HepG2 (cell line): ENCODE data around the gene ZNF3. TPM values are rescaled to one million over a fixed set of nuclear protein-coding genes. Genes with fewer than 3 reads are reported as not detected.

Experiments
- HDAC6 ChIP-seq: fragments of 200-600 bp; sonication (generic); IDR thresholded peaks from 2 replicates; pipeline ENCODE4 v1.7.0; 2017; ENCODE audit warnings: mild to moderate bottlenecking, antibody characterized with exemption, low read length, low read depth
- JUN ChIP-seq: sonication (generic); formaldehyde crosslinking; IDR thresholded peaks from 2 replicates; pipeline ENCODE4 v1.4.0; 2020; ENCODE audit warnings: mild to moderate bottlenecking, missing genetic modification reagents
- MTA1 ChIP-seq: sonication (generic); formaldehyde crosslinking; IDR thresholded peaks from 2 replicates; pipeline ENCODE4 v1.4.0; 2020; ENCODE audit warnings: missing genetic modification reagents, mild to moderate bottlenecking, borderline replicate concordance
- POLR2A ChIP-seq, 2 experiments: IDR thresholded peaks; 2 replicates each; pipeline ENCODE4 v1.6.1; 2011; ENCODE audit warnings: low read depth in 2 of 2, low read length in 2 of 2, mild to moderate bottlenecking in 1 of 2, moderate library complexity in 1 of 2; ENCODE audit not compliant: insufficient read depth in 1 of 2
- RFXAP ChIP-seq: sonication (generic); formaldehyde crosslinking; IDR thresholded peaks from 2 replicates; pipeline ENCODE4 v1.4.0; 2020; ENCODE audit warnings: missing genetic modification reagents, borderline replicate concordance
- SOX6 ChIP-seq, 2 experiments: fragments of 450-650 bp in 1 of 2; sonication (generic) in 1 of 2; formaldehyde crosslinking in 1 of 2; IDR thresholded peaks; 2 replicates each; pipeline versions ENCODE4 v1.4.0 to v1.6.1; 2017 to 2020; ENCODE audit warnings: antibody characterized with exemption in 1 of 2, mild to moderate bottlenecking in 1 of 2, missing genetic modification reagents in 1 of 2
- SP140L ChIP-seq: sonication (generic); formaldehyde crosslinking; IDR thresholded peaks from 2 replicates; pipeline ENCODE4 v1.4.0; 2020; ENCODE audit warnings: missing genetic modification reagents, borderline replicate concordance
- ZNF160 ChIP-seq: sonication (generic); formaldehyde crosslinking; IDR thresholded peaks from 2 replicates; pipeline ENCODE4 v1.8.0; 2022; ENCODE audit warnings: mild to moderate bottlenecking, inconsistent platforms, missing genetic modification reagents
- ZNF546 ChIP-seq: sonication (generic); formaldehyde crosslinking; conservative IDR thresholded peaks from 2 replicates; pipeline ENCODE4 v1.8.1; 2023; ENCODE audit warnings: mild to moderate bottlenecking, missing genetic modification reagents
- ZNF607 ChIP-seq: sonication (generic); formaldehyde crosslinking; IDR thresholded peaks from 2 replicates; pipeline ENCODE4 v1.5.1; 2020; ENCODE audit warnings: missing genetic modification reagents, mild to moderate bottlenecking, borderline replicate concordance
- ZNF777 ChIP-seq: sonication (generic); formaldehyde crosslinking; IDR thresholded peaks from 2 replicates; pipeline ENCODE4 v1.4.0; 2020; ENCODE audit warnings: missing genetic modification reagents
- ZNF841 ChIP-seq: sonication (generic); formaldehyde crosslinking; IDR thresholded peaks from 2 replicates; pipeline ENCODE4 v1.8.1; 2023; ENCODE audit warnings: missing genetic modification reagents, borderline replicate concordance
- polyA plus RNA-seq, 8 experiments: library from polyadenylated mRNA; depleted of rRNA in 3 of 8; stranded (reverse) in 7 of 8; unstranded in 1 of 8; fragments of >200 nt; fragmentation: Illumina TruSeq in 4 of 8; extraction: Trizol in 4 of 8; gene quantifications; 2 replicates each; pipeline versions ENCODE4 v1.2.1 to v1.2.3, GENCODE V29; 2011 to 2016; ENCODE audit warnings: low read depth in 4 of 8, missing spikeins in 1 of 8, mixed read lengths in 1 of 8; ENCODE audit not compliant: insufficient read depth in 1 of 8
- total RNA-seq, 5 experiments: library from RNA; depleted of rRNA; stranded (reverse); fragments of >200 nt; fragmentation: Illumina TruSeq; extraction: Trizol; gene quantifications; 2 replicates each; pipeline ENCODE4 v1.2.3, GENCODE V29; 2016; ENCODE audit warnings: low read depth in 1 of 5
- TF ChIP-seq, protein P1 (sequence below): fragments of 450-650 bp; IDR thresholded peaks from 2 replicates; pipeline ENCODE4 v1.6.1; 2017; ENCODE audit warnings: mild to moderate bottlenecking
- TF ChIP-seq, protein P2 (sequence below): sonication (generic); formaldehyde crosslinking; IDR thresholded peaks from 2 replicates; pipeline ENCODE4 v1.4.0; 2020; ENCODE audit warnings: mild to moderate bottlenecking, missing genetic modification reagents
- TF ChIP-seq, protein P3 (sequence below): sonication (generic); formaldehyde crosslinking; IDR thresholded peaks from 2 replicates; pipeline ENCODE4 v1.4.0; 2020; ENCODE audit warnings: missing genetic modification reagents, borderline replicate concordance
- TF ChIP-seq, protein P4 (sequence below): sonication (generic); formaldehyde crosslinking; IDR thresholded peaks from 2 replicates; pipeline ENCODE4 v1.8.0; 2023; ENCODE audit warnings: mild to moderate bottlenecking, missing genetic modification reagents
- TF ChIP-seq, protein P5 (sequence below): sonication (generic); formaldehyde crosslinking; IDR thresholded peaks from 2 replicates; pipeline ENCODE4 v1.4.0; 2020; ENCODE audit warnings: low read depth, missing genetic modification reagents
- TF ChIP-seq, protein P6 (sequence below): sonication (generic); formaldehyde crosslinking; IDR thresholded peaks from 2 replicates; pipeline ENCODE4 v1.5.0; 2020; ENCODE audit warnings: mild to moderate bottlenecking, missing genetic modification reagents

The ZNF3 gene
- total and polyA plus RNA-seq, 2 of the 13 experiments (the other 11 are each of a cell fraction or from before 2014, with no cell fraction given): 33.7 to 56.9 TPM

DNA sequence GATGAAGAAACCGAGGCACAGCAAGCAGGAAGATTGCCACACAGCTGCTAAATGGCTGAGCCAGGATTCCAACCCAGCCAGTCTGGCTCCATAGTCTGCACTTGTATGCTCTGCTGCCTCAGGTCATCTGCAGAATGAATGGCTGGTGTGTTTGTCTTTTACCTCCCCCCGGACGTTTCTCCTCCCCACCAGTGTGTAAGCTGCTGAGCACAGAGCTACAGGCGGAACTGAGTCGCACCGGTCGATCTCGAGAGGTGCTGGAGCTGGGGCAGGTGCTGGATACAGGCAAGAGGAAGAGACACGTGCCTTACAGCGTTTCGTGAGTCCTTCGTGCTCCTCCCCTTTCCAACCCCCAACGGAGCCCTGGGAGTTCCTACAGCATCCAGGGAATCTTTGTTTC lies 40.5 kb upstream of the ZNF3 start (continued):
- TF ChIP-seq, protein P1, sequence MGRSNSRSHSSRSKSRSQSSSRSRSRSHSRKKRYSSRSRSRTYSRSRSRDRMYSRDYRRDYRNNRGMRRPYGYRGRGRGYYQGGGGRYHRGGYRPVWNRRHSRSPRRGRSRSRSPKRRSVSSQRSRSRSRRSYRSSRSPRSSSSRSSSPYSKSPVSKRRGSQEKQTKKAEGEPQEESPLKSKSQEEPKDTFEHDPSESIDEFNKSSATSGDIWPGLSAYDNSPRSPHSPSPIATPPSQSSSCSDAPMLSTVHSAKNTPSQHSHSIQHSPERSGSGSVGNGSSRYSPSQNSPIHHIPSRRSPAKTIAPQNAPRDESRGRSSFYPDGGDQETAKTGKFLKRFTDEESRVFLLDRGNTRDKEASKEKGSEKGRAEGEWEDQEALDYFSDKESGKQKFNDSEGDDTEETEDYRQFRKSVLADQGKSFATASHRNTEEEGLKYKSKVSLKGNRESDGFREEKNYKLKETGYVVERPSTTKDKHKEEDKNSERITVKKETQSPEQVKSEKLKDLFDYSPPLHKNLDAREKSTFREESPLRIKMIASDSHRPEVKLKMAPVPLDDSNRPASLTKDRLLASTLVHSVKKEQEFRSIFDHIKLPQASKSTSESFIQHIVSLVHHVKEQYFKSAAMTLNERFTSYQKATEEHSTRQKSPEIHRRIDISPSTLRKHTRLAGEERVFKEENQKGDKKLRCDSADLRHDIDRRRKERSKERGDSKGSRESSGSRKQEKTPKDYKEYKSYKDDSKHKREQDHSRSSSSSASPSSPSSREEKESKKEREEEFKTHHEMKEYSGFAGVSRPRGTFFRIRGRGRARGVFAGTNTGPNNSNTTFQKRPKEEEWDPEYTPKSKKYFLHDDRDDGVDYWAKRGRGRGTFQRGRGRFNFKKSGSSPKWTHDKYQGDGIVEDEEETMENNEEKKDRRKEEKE: no peak
- no peak for TF ChIP-seq ZNF607 (CRISPR knock-in tag)
- no peak for TF ChIP-seq ZNF777 (CRISPR knock-in tag)
- TF ChIP-seq ZNF546 (CRISPR knock-in tag): no peak
- TF ChIP-seq SP140L (CRISPR knock-in tag): no peak
- peak; percentile 61; the same call in 1 of the 2 replicates for TF ChIP-seq RFXAP (CRISPR knock-in tag)
- no peak for TF ChIP-seq SOX6 (IDR thresholded peaks at IDR 0.05)
- 0 out of 2 replicates have a peak, but pooled peaks have one; percentile 9 for TF ChIP-seq SOX6 (CRISPR knock-in tag; IDR thresholded peaks at IDR 0.05)
- TF ChIP-seq, protein P2, sequence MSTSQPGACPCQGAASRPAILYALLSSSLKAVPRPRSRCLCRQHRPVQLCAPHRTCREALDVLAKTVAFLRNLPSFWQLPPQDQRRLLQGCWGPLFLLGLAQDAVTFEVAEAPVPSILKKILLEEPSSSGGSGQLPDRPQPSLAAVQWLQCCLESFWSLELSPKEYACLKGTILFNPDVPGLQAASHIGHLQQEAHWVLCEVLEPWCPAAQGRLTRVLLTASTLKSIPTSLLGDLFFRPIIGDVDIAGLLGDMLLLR (CRISPR knock-in tag): 0 out of 2 replicates have a peak, but pooled peaks have one; percentile 41
- TF ChIP-seq, protein P3, sequence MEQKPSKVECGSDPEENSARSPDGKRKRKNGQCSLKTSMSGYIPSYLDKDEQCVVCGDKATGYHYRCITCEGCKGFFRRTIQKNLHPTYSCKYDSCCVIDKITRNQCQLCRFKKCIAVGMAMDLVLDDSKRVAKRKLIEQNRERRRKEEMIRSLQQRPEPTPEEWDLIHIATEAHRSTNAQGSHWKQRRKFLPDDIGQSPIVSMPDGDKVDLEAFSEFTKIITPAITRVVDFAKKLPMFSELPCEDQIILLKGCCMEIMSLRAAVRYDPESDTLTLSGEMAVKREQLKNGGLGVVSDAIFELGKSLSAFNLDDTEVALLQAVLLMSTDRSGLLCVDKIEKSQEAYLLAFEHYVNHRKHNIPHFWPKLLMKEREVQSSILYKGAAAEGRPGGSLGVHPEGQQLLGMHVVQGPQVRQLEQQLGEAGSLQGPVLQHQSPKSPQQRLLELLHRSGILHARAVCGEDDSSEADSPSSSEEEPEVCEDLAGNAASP (CRISPR knock-in tag): no peak
- TF ChIP-seq ZNF160 (CRISPR knock-in tag): no peak
- no peak for TF ChIP-seq MTA1 (CRISPR knock-in tag)
- no peak for TF ChIP-seq ZNF841 (CRISPR knock-in tag)
- no peak for TF ChIP-seq HDAC6
- TF ChIP-seq, protein P4, sequence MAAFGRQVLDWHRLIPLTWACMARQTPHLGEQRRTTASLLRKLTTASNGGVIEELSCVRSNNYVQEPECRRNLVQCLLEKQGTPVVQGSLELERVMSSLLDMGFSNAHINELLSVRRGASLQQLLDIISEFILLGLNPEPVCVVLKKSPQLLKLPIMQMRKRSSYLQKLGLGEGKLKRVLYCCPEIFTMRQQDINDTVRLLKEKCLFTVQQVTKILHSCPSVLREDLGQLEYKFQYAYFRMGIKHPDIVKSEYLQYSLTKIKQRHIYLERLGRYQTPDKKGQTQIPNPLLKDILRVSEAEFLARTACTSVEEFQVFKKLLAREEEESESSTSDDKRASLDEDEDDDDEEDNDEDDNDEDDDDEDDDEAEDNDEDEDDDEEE: no peak
- TF ChIP-seq, protein P5, sequence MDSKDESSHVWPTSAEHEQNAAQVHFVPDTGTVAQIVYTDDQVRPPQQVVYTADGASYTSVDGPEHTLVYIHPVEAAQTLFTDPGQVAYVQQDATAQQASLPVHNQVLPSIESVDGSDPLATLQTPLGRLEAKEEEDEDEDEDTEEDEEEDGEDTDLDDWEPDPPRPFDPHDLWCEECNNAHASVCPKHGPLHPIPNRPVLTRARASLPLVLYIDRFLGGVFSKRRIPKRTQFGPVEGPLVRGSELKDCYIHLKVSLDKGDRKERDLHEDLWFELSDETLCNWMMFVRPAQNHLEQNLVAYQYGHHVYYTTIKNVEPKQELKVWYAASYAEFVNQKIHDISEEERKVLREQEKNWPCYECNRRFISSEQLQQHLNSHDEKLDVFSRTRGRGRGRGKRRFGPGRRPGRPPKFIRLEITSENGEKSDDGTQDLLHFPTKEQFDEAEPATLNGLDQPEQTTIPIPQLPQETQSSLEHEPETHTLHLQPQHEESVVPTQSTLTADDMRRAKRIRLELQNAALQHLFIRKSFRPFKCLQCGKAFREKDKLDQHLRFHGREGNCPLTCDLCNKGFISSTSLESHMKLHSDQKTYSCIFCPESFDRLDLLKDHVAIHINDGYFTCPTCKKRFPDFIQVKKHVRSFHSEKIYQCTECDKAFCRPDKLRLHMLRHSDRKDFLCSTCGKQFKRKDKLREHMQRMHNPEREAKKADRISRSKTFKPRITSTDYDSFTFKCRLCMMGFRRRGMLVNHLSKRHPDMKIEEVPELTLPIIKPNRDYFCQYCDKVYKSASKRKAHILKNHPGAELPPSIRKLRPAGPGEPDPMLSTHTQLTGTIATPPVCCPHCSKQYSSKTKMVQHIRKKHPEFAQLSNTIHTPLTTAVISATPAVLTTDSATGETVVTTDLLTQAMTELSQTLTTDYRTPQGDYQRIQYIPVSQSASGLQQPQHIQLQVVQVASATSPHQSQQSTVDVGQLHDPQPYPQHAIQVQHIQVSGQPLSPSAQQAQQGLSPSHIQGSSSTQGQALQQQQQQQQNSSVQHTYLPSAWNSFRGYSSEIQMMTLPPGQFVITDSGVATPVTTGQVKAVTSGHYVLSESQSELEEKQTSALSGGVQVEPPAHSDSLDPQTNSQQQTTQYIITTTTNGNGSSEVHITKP (CRISPR knock-in tag): 0 out of 2 replicates have a peak, but pooled peaks have one; percentile 58
- 0 out of 2 replicates have a peak, but pooled peaks have one; percentile 63 for TF ChIP-seq JUN
- TF ChIP-seq, protein P6, sequence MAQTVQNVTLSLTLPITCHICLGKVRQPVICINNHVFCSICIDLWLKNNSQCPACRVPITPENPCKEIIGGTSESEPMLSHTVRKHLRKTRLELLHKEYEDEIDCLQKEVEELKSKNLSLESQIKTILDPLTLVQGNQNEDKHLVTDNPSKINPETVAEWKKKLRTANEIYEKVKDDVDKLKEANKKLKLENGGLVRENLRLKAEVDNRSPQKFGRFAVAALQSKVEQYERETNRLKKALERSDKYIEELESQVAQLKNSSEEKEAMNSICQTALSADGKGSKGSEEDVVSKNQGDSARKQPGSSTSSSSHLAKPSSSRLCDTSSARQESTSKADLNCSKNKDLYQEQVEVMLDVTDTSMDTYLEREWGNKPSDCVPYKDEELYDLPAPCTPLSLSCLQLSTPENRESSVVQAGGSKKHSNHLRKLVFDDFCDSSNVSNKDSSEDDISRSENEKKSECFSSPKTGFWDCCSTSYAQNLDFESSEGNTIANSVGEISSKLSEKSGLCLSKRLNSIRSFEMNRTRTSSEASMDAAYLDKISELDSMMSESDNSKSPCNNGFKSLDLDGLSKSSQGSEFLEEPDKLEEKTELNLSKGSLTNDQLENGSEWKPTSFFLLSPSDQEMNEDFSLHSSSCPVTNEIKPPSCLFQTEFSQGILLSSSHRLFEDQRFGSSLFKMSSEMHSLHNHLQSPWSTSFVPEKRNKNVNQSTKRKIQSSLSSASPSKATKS (CRISPR knock-in tag): no peak
- TF ChIP-seq POLR2A (IDR thresholded peaks at IDR 0.05; ENCODE audit: insufficient read depth in 1 of 2, low read depth in 2 of 2, low read length in 2 of 2): peak in 1 of 2 experiments; percentile 56; a peak in 2 of 4 replicates
